HepG2 (cell line): Measurements from ENCODE around the gene INPP4B. TPM values are rescaled to one million over a fixed set of nuclear protein-coding genes. Genes with fewer than 3 reads are reported as not detected.

Source experiments
- ATAC-seq: fragments of 200-7000 bp; cut with Tn5 transposase; 3 replicates; pipeline ENCODE4 v1.9.1; 2020; ENCODE audit warnings: mild to moderate bottlenecking, moderate library complexity
- BruUV-seq: library from RNA; stranded (reverse); fragments of 400-500 nt; replicated peaks from 2 replicates; lab custom pipeline; 2021; lab: Mats Ljungman, UMichigan
- CTCF ChIA-PET: fragments of 300-600 bp; formaldehyde crosslinking; extraction: SDS; loops from one replicate; lab custom pipeline; 2021; ENCODE audit warnings: low total read pairs, inconsistent platforms, low intra/inter-chr PET ratio; lab: Yijun Ruan, JAX
- POLR2A ChIA-PET: fragments of 350-600 bp; sonication (Branson Sonifier 250); formaldehyde crosslinking; loops from one replicate; lab custom pipeline; 2020; ENCODE audit warnings: antibody characterized with exemption, inconsistent platforms; lab: Yijun Ruan, JAX
- DNase-seq: peaks from one replicate; pipeline ENCODE4 v3.0.0-alpha.2; 2015; ENCODE audit warnings: low spot score
- FAIRE-seq: peaks from 3 replicates; lab custom pipeline; 2011; peaks lifted over from hg19 to GRCh38; lab: Jason Lieb, UNC
- H2AFZ ChIP-seq: one replicate; pipeline ENCODE4 v1.6.1; 2011; ENCODE audit warnings: low read length, inconsistent platforms
- H3K27ac ChIP-seq: fragments of 300-600 bp; 3 replicates; pipeline ENCODE4 v1.8.0; 2011; ENCODE audit warnings: mixed run types, mild to moderate bottlenecking, mixed read lengths, low read length, inconsistent platforms; ENCODE audit not compliant: insufficient read depth; ENCODE audit errors: extremely low read length
- H3K27me3 ChIP-seq, 2 experiments: fragments of 200-600 bp in 1 of 2; 2 replicates in 1 of 2; 3 replicates in 1 of 2; pipeline versions ENCODE4 v1.6.0 to v1.8.0; 2011; ENCODE audit warnings: low read length in 2 of 2, mild to moderate bottlenecking in 2 of 2, moderate library complexity in 2 of 2, inconsistent platforms in 1 of 2; ENCODE audit not compliant: insufficient read depth in 2 of 2, control insufficient read depth in 1 of 2
- H3K36me3 ChIP-seq, 2 experiments: fragments of 200-600 bp in 1 of 2; replicated peaks in 1 of 2; 2 replicates in 1 of 2; 3 replicates in 1 of 2; pipeline versions ENCODE4 v1.5.1 to v1.8.0; 2011; ENCODE audit warnings: low read length in 2 of 2, inconsistent platforms in 1 of 2; ENCODE audit not compliant: insufficient read depth in 2 of 2, control insufficient read depth in 1 of 2
- H3K4me1 ChIP-seq: 2 replicates; pipeline ENCODE4 v1.5.1; 2012; ENCODE audit warnings: low read length, inconsistent platforms; ENCODE audit not compliant: insufficient read depth
- H3K4me2 ChIP-seq: 2 replicates; pipeline ENCODE4 v1.6.0; 2011; ENCODE audit warnings: low read depth, low read length, inconsistent platforms
- H3K4me3 ChIP-seq, 3 experiments: fragments of 200-600 bp in 1 of 3; sonication (generic), shearing (Covaris generic) in 1 of 3; replicated peaks in 1 of 3; 2 replicates each; pipeline ENCODE4 v1.5.1; 2011 to 2016; ENCODE audit warnings: low read length in 3 of 3, inconsistent platforms in 2 of 3, low read depth in 2 of 3, mild to moderate bottlenecking in 2 of 3, control low read depth in 1 of 3, mixed read lengths in 1 of 3; ENCODE audit not compliant: insufficient read depth in 1 of 3
- H3K79me2 ChIP-seq: one replicate; pipeline ENCODE4 v1.6.1; 2011; ENCODE audit warnings: low read length, inconsistent platforms; ENCODE audit not compliant: insufficient read depth
- H3K9ac ChIP-seq: 2 replicates; pipeline ENCODE4 v1.6.0; 2011; ENCODE audit warnings: mild to moderate bottlenecking, low read depth, low read length, inconsistent platforms; ENCODE audit not compliant: insufficient read depth
- H3K9me3 ChIP-seq: 2 replicates; pipeline ENCODE4 v1.5.1; 2012; ENCODE audit warnings: mild to moderate bottlenecking, low read length
- H4K20me1 ChIP-seq: 2 replicates; pipeline ENCODE4 v1.6.0; 2011; ENCODE audit warnings: inconsistent platforms, mild to moderate bottlenecking, low read length, moderate library complexity; ENCODE audit not compliant: insufficient read depth
- ATF5 ChIP-seq: sonication (generic); formaldehyde crosslinking; IDR thresholded peaks from 2 replicates; pipeline ENCODE4 v1.4.0; 2020; ENCODE audit warnings: mild to moderate bottlenecking, low read depth, missing genetic modification reagents
- BCL6 ChIP-seq: IDR thresholded peaks from 2 replicates; pipeline ENCODE4 v1.6.1; 2016; ENCODE audit warnings: missing genetic modification reagents, missing compliant biosample characterization
- CAMTA2 ChIP-seq: sonication (generic); formaldehyde crosslinking; IDR thresholded peaks from 2 replicates; pipeline ENCODE4 v1.4.0; 2020; ENCODE audit warnings: mild to moderate bottlenecking, missing genetic modification reagents, borderline replicate concordance
- CREBL2 ChIP-seq: sonication (generic); formaldehyde crosslinking; IDR thresholded peaks from 2 replicates; pipeline ENCODE4 v1.8.1; 2023; ENCODE audit warnings: missing genetic modification reagents, mild to moderate bottlenecking, borderline replicate concordance
- E2F2 ChIP-seq: sonication (generic); formaldehyde crosslinking; IDR thresholded peaks from 2 replicates; pipeline ENCODE4 v1.4.0; 2020; ENCODE audit warnings: missing genetic modification reagents, borderline replicate concordance
- EED ChIP-seq: sonication (generic); formaldehyde crosslinking; IDR thresholded peaks from 2 replicates; pipeline ENCODE4 v1.5.0; 2020; ENCODE audit warnings: mild to moderate bottlenecking, missing genetic modification reagents
- ETS1 ChIP-seq: sonication (generic); formaldehyde crosslinking; IDR thresholded peaks from 2 replicates; pipeline ENCODE4 v1.4.0; 2020; ENCODE audit warnings: missing genetic modification reagents
- HOXA7 ChIP-seq: sonication (generic); formaldehyde crosslinking; IDR thresholded peaks from 2 replicates; pipeline ENCODE4 v1.8.1; 2022; ENCODE audit warnings: mild to moderate bottlenecking, missing genetic modification reagents, moderate library complexity
- IKZF1 ChIP-seq: fragments of 450-650 bp; IDR thresholded peaks from 2 replicates; pipeline ENCODE4 v1.7.1; 2016
- JUND ChIP-seq: sonication (generic); formaldehyde crosslinking; IDR thresholded peaks from 2 replicates; pipeline ENCODE4 v1.8.0; 2022; ENCODE audit warnings: mild to moderate bottlenecking, missing genetic modification reagents
- MTERF4 ChIP-seq: sonication (generic); formaldehyde crosslinking; IDR thresholded peaks from 2 replicates; pipeline ENCODE4 v1.8.0; 2023; ENCODE audit warnings: mild to moderate bottlenecking, missing genetic modification reagents
- RBM22 ChIP-seq: fragments of 200-400 bp; formaldehyde crosslinking; optimal IDR thresholded peaks from 2 replicates; pipeline ENCODE3; 2017; ENCODE audit warnings: mild to moderate bottlenecking, low read length, moderate library complexity
- SRF ChIP-seq: IDR thresholded peaks from 2 replicates; pipeline ENCODE4 v1.6.1; 2011; ENCODE audit warnings: mild to moderate bottlenecking, low read depth, low read length, moderate library complexity
- TCF7L2 ChIP-seq: IDR thresholded peaks from 2 replicates; pipeline ENCODE4 v1.6.1; 2011; ENCODE audit warnings: mild to moderate bottlenecking, low read depth, low read length, moderate library complexity
- ZFP1 ChIP-seq: IDR thresholded peaks from 2 replicates; pipeline ENCODE4 v1.6.1; 2016
- ZNF350 ChIP-seq: sonication (generic); formaldehyde crosslinking; IDR thresholded peaks from 2 replicates; pipeline ENCODE4 v1.4.0; 2020; ENCODE audit warnings: mild to moderate bottlenecking, low read depth, missing genetic modification reagents, borderline replicate concordance
- ZNF563 ChIP-seq: sonication (generic); formaldehyde crosslinking; IDR thresholded peaks from 2 replicates; pipeline ENCODE4 v1.8.0; 2022; ENCODE audit warnings: mild to moderate bottlenecking, moderate library complexity, missing genetic modification reagents
- ZNF576 ChIP-seq: sonication (generic); formaldehyde crosslinking; IDR thresholded peaks from 2 replicates; pipeline ENCODE4 v1.4.0; 2020; ENCODE audit warnings: mild to moderate bottlenecking, missing genetic modification reagents
- ZNF737 ChIP-seq: sonication (generic); formaldehyde crosslinking; IDR thresholded peaks from 2 replicates; pipeline ENCODE4 v1.5.0; 2020; ENCODE audit warnings: missing genetic modification reagents, mild to moderate bottlenecking, borderline replicate concordance
- WGBS: methylation state at CpG from one replicate; pipeline ENCODE4 v1.1.6; 2017; ENCODE audit warnings: low lambda C conversion rate; 5-methylcytosine and 5-hydroxymethylcytosine counted together
- in situ Hi-C: cut with HindIII; loops from 2 replicates; pipeline ENCODE4 v1.10.0; 2017; ENCODE audit warnings: low pct_unique_long_range_greater_than_20kb; ENCODE audit not compliant: extremely low pct_ligation_motif_present
- intact Hi-C: fragments of 100-400 bp; cut with micrococcal nuclease; formaldehyde crosslinking; loops from one replicate; pipeline ENCODE4 v1.10.0; 2022; ENCODE audit not compliant: unreplicated experiment
- polyA plus RNA-seq, 8 experiments: library from polyadenylated mRNA; depleted of rRNA in 3 of 8; stranded (reverse) in 7 of 8; unstranded in 1 of 8; fragments of >200 nt; fragmentation: Illumina TruSeq in 4 of 8; extraction: Trizol in 4 of 8; gene quantifications; 2 replicates each; pipeline versions ENCODE4 v1.2.1 to v1.2.3, GENCODE V29; 2011 to 2016; ENCODE audit warnings: low read depth in 4 of 8, missing spikeins in 1 of 8, mixed read lengths in 1 of 8; ENCODE audit not compliant: insufficient read depth in 1 of 8
- total RNA-seq, 5 experiments: library from RNA; depleted of rRNA; stranded (reverse); fragments of >200 nt; fragmentation: Illumina TruSeq; extraction: Trizol; gene quantifications; 2 replicates each; pipeline ENCODE4 v1.2.3, GENCODE V29; 2016; ENCODE audit warnings: low read depth in 1 of 5

Gene INPP4B
- total and polyA plus RNA-seq, 2 of the 13 experiments (the other 11 are each of a cell fraction or from before 2014, with no cell fraction given) = not detected

GRCh38 chr4:142124874-142125273 is 721.2 kb downstream of the INPP4B start (continued):
- TF ChIP-seq MTERF4 (CRISPR knock-in tag) (no peak), E2F2 (CRISPR knock-in tag) (no peak)

- H3K4me3 ChIP-seq = no peak overlapping the region
- ATAC-seq (no peak), DNase-seq (no peak), FAIRE-seq (no peak)
- H3K4me1 ChIP-seq = no peaks in the 10 kb centered on the region
- intact Hi-C loops = no loop called here
- H3K9me3 ChIP-seq = no peaks in the 10 kb centered on the region
- WGBS = 6% methylated on average over 9 of the region's 9 CpGs
- POLR2A ChIA-PET = no interaction called here
- no peak overlapping the region for H3K27ac ChIP-seq
- no TSS peak for BruUV-seq
- no peak overlapping the region for H3K9ac ChIP-seq
- H3K79me2 ChIP-seq = no peaks in the 10 kb centered on the region
- H3K4me2 ChIP-seq = no peak overlapping the region
- no peaks in the 10 kb centered on the region for H3K36me3 ChIP-seq
- H3K27me3 ChIP-seq = no peaks in the 10 kb centered on the region
- no peaks in the 10 kb centered on the region for H4K20me1 ChIP-seq
- CTCF ChIA-PET = no interaction called here
- in situ Hi-C loops = loop anchor here (10.0 kb wide), 1 partner anchor 723 kb away; the partner anchor contains the start of gene INPP4B
- H2AFZ ChIP-seq = no peak overlapping the region
- TF ChIP-seq EED (CRISPR knock-in tag) (no peak), JUND (CRISPR knock-in tag) (no peak), BCL6 (CRISPR knock-in tag) (no peak), ZNF350 (no peak), CAMTA2 (CRISPR knock-in tag) (no peak), RBM22 (no peak), ZNF737 (CRISPR knock-in tag) (no peak), ATF5 (CRISPR knock-in tag) (no peak), SRF (no peak), TCF7L2 (no peak), HOXA7 (CRISPR knock-in tag) (no peak), ETS1 (no peak), ZNF563 (CRISPR knock-in tag) (no peak), ZFP1 (CRISPR knock-in tag) (no peak), ZNF576 (CRISPR knock-in tag) (no peak), CREBL2 (CRISPR knock-in tag) (no peak), IKZF1 (no peak)
Observed at GRCh38 chr4:142121448-142122350, 724.4 kb downstream of the INPP4B start.
